Smooth muscle cell (in vitro differentiated cells): ENCODE measurements around the gene OR6B2. TPM values are rescaled to one million over a fixed set of nuclear protein-coding genes. Genes with fewer than 3 reads are reported as not detected.

Experiments used
- DNase-seq: peaks from one replicate; lab custom pipeline; 2025; ENCODE audit not compliant: unreplicated experiment; lab: John Stamatoyannopoulos, UW
- H2AFZ ChIP-seq: fragments of 200-600 bp; sonication (generic); 2 replicates; pipeline ENCODE4 v1.6.0; 2016; ENCODE audit warnings: antibody characterized with exemption, low read depth, mild to moderate bottlenecking
- H3F3A ChIP-seq: fragments of 200-600 bp; sonication (generic); 2 replicates; pipeline ENCODE4 v1.6.0; 2017; ENCODE audit warnings: antibody characterized with exemption, low read depth
- H3K27ac ChIP-seq: fragments of 200-600 bp; sonication (generic); 2 replicates; pipeline ENCODE4 v1.5.1; 2016; ENCODE audit warnings: low read depth, mild to moderate bottlenecking
- H3K27me3 ChIP-seq: fragments of 200-600 bp; sonication (generic); 2 replicates; pipeline ENCODE4 v1.6.1; 2016; ENCODE audit warnings: low read depth, mild to moderate bottlenecking
- H3K36me3 ChIP-seq: fragments of 200-600 bp; sonication (generic); 2 replicates; pipeline ENCODE4 v1.5.1; 2016; ENCODE audit warnings: low read depth
- H3K4me1 ChIP-seq: fragments of 200-600 bp; sonication (generic); 2 replicates; pipeline ENCODE4 v1.5.1; 2016; ENCODE audit warnings: low read depth
- H3K4me2 ChIP-seq: fragments of 200-600 bp; sonication (generic); 2 replicates; pipeline ENCODE4 v1.6.0; 2016; ENCODE audit warnings: mild to moderate bottlenecking
- H3K4me3 ChIP-seq: fragments of 200-600 bp; sonication (generic); 2 replicates; pipeline ENCODE4 v1.5.1; 2016; ENCODE audit warnings: mild to moderate bottlenecking
- H3K79me2 ChIP-seq: fragments of 200-600 bp; sonication (generic); 2 replicates; pipeline ENCODE4 v1.6.0; 2016; ENCODE audit warnings: low read depth, mild to moderate bottlenecking
- H3K9ac ChIP-seq: fragments of 200-600 bp; sonication (generic); 2 replicates; pipeline ENCODE4 v1.6.0; 2016; ENCODE audit warnings: low read depth
- H3K9me3 ChIP-seq: fragments of 200-600 bp; sonication (generic); replicated peaks from 2 replicates; pipeline ENCODE4 v1.5.1; 2016; ENCODE audit warnings: low read depth
- H4K20me1 ChIP-seq: fragments of 200-600 bp; sonication (generic); 2 replicates; pipeline ENCODE4 v1.6.0; 2016; ENCODE audit warnings: low read depth
- CTCF ChIP-seq: fragments of 200-600 bp; sonication (generic); IDR thresholded peaks from 2 replicates; pipeline ENCODE4 v1.5.1; 2017; ENCODE audit warnings: borderline replicate concordance, mild to moderate bottlenecking, antibody characterized with exemption; ENCODE audit not compliant: insufficient read depth, poor library complexity, severe bottlenecking
- WGBS: methylation state at CpG from one replicate; pipeline ENCODE4 v1.1.7; 2016; ENCODE audit warnings: low lambda C conversion rate; 5-methylcytosine and 5-hydroxymethylcytosine counted together
- polyA plus RNA-seq: library from polyadenylated mRNA; unstranded; fragments of >200 nt; fragmentation: Nextera tagmentation; extraction: Ambion mirVana; gene quantifications from 2 replicates; pipeline ENCODE4 v1.2.1, GENCODE V29; 2016
- total RNA-seq: library from RNA; depleted of rRNA; stranded (reverse); fragments of >200 nt; gene quantifications from 2 replicates; pipeline ENCODE4 v1.2.3, GENCODE V29; 2014

The OR6B2 gene
- total and polyA plus RNA-seq, 2 experiments from 2014 or later, result not detected

GRCh38 chr2:239983004-239983778, 47.0 kb downstream of the OR6B2 start:
- Histone ChIP-seq H2AFZ (no peak overlapping the region), H3K27ac (no peak overlapping the region), H3K4me2 (no peak overlapping the region), H4K20me1 (peaks cover 45% of the 10 kb centered on the region), H3K9ac (no peak overlapping the region), H3K9me3 (peaks cover 4% of the 10 kb centered on the region), H3K27me3 (no peaks in the 10 kb centered on the region), H3F3A (no peaks in the 10 kb centered on the region), H3K4me1 (no peaks in the 10 kb centered on the region), H3K79me2 (no peaks in the 10 kb centered on the region), H3K36me3 (peaks cover 35% of the 10 kb centered on the region), H3K4me3 (no peak overlapping the region)
- no peak for TF ChIP-seq CTCF
- WGBS, result 96% methylated on average over 9 of the region's 9 CpGs
- DNase-seq, result no peak

Other genes with a start within 250 kb of the OR6B2 start
- gene NDUFA10, start 5.1 kb downstream of the OR6B2 start, total RNA-seq, result 82.3 and 98.3 TPM in 2 replicates
- gene NDUFA10, start 5.1 kb downstream of the OR6B2 start, polyA plus RNA-seq, result 114 and 120 TPM in 2 replicates
- not detected in 2 replicates for gene OR6B3, start 23.1 kb upstream of the OR6B2 start, total RNA-seq
- not detected in 2 replicates for gene OR6B3, start 23.1 kb upstream of the OR6B2 start, polyA plus RNA-seq
- gene COPS9, start 105.9 kb upstream of the OR6B2 start, total RNA-seq, result 157 and 173 TPM in 2 replicates
- 296 and 310 TPM in 2 replicates for gene COPS9, start 105.9 kb upstream of the OR6B2 start, polyA plus RNA-seq
- not detected in 2 replicates for gene OTOS, start 110.2 kb upstream of the OR6B2 start, total RNA-seq
- gene OTOS, start 110.2 kb upstream of the OR6B2 start, polyA plus RNA-seq, result not detected in 2 replicates